B cell (primary cell): ENCODE measurements around the gene SPOCK3. TPM values are rescaled to one million over a fixed set of nuclear protein-coding genes. Genes with fewer than 3 reads are reported as not detected.

Experiments used
- ATAC-seq: fragments of 200-7000 bp; cut with Tn5 transposase; one replicate; pipeline ENCODE4 v1.10.0; 2021; ENCODE audit warnings: low read depth, mild to moderate bottlenecking, moderate number of reproducible peaks, moderate library complexity
- CTCF ChIA-PET: fragments of 350-600 bp; sonication (Branson Sonifier 250); formaldehyde crosslinking; loops from one replicate; lab custom pipeline; 2021; ENCODE audit warnings: antibody characterized with exemption, inconsistent platforms; lab: Charles Lee
- POLR2A ChIA-PET: fragments of 350-600 bp; sonication (Branson Sonifier 250); formaldehyde crosslinking; loops from one replicate; lab custom pipeline; 2021; ENCODE audit warnings: antibody characterized with exemption; lab: Charles Lee
- DNase-seq: peaks from one replicate; pipeline ENCODE4 v3.0.0; 2013
- H2AFZ ChIP-seq: 2 replicates; pipeline ENCODE4 v1.6.1; 2012; ENCODE audit warnings: mild to moderate bottlenecking, low read depth, low read length; ENCODE audit not compliant: insufficient read depth, poor library complexity, severe bottlenecking
- H3K27ac ChIP-seq, 2 donors: 1 replicate in 1 of 2; 2 replicates in 1 of 2; pipeline ENCODE4 v1.5.1; 2012 to 2013; ENCODE audit warnings: low read length in 2 of 2, mild to moderate bottlenecking in 2 of 2, moderate library complexity in 1 of 2
- H3K27me3 ChIP-seq, 4 experiments: fragments of 200-600 bp in 1 of 4; sonication (generic) in 1 of 4; replicated peaks in 1 of 4; 1 replicate in 2 of 4; 2 replicates in 2 of 4; pipeline versions ENCODE4 v1.6.1 to v1.7.0; 2013 to 2016; ENCODE audit warnings: low read length in 3 of 4, mild to moderate bottlenecking in 2 of 4, mixed read lengths in 1 of 4, moderate library complexity in 1 of 4; ENCODE audit not compliant: insufficient read depth in 4 of 4, control insufficient read depth in 3 of 4; ENCODE audit errors: control extremely low read depth in 1 of 4
- H3K36me3 ChIP-seq, 2 experiments: replicated peaks in 1 of 2; 1 replicate in 1 of 2; 2 replicates in 1 of 2; pipeline versions ENCODE4 v1.6.1 to v1.7.1; 2013; ENCODE audit warnings: low read length in 1 of 2; ENCODE audit not compliant: insufficient read depth in 2 of 2, control insufficient read depth in 1 of 2; ENCODE audit errors: control extremely low read depth in 1 of 2, extremely low read depth in 1 of 2
- H3K4me1 ChIP-seq, 2 donors: fragments of 200-600 bp in 1 of 2; sonication (generic) in 1 of 2; 1 replicate in 1 of 2; 2 replicates in 1 of 2; pipeline versions ENCODE4 v1.5.1 to v1.6.1; 2013 to 2017; ENCODE audit warnings: low read length in 2 of 2; ENCODE audit not compliant: control insufficient read depth in 2 of 2, insufficient read depth in 2 of 2
- H3K4me2 ChIP-seq: replicated peaks from 2 replicates; pipeline ENCODE3; 2012; ENCODE audit warnings: mild to moderate bottlenecking, low read depth, low read length; ENCODE audit not compliant: poor library complexity, severe bottlenecking
- H3K4me3 ChIP-seq, 5 experiments: fragments of 200-600 bp in 1 of 5; sonication (generic) in 1 of 5; 1 replicate in 3 of 5; 2 replicates in 2 of 5; pipeline versions ENCODE4 v1.5.1 to v1.7.0; 2011 to 2016; ENCODE audit warnings: low read length in 4 of 5, mild to moderate bottlenecking in 4 of 5, low read depth in 2 of 5, control low read depth in 1 of 5, moderate library complexity in 1 of 5; ENCODE audit not compliant: insufficient read depth in 1 of 5; ENCODE audit errors: control extremely low read depth in 1 of 5, extremely low read depth in 1 of 5
- H3K79me2 ChIP-seq: fragments of 200-600 bp; sonication (generic); one replicate; pipeline ENCODE4 v1.6.0; 2016; ENCODE audit warnings: low read length; ENCODE audit not compliant: control insufficient read depth, insufficient read depth
- H3K9ac ChIP-seq: fragments of 200-600 bp; sonication (generic); 2 replicates; pipeline ENCODE4 v1.6.1; 2017; ENCODE audit warnings: mild to moderate bottlenecking, low read length, moderate library complexity
- H3K9me3 ChIP-seq, 3 donors: one replicate each; pipeline versions ENCODE4 v1.6.1 to v1.7.1; 2013; ENCODE audit warnings: low read length in 2 of 3; ENCODE audit not compliant: control insufficient read depth in 2 of 3, insufficient read depth in 1 of 3; ENCODE audit errors: control extremely low read depth in 1 of 3
- H4K20me1 ChIP-seq: 2 replicates; pipeline ENCODE4 v1.6.0; 2012; ENCODE audit warnings: mild to moderate bottlenecking, low read length; ENCODE audit not compliant: insufficient read depth, control insufficient read depth, poor library complexity, severe bottlenecking
- H3K27ac Mint-ChIP-seq: one replicate; pipeline ENCODE4 v1.8.0; 2021; ENCODE audit warnings: mixed read lengths
- H3K27me3 Mint-ChIP-seq: one replicate; pipeline ENCODE4 v1.8.0; 2021; ENCODE audit warnings: mixed read lengths
- H3K4me1 Mint-ChIP-seq: one replicate; pipeline ENCODE4 v1.8.0; 2021; ENCODE audit warnings: mixed read lengths
- H3K4me3 Mint-ChIP-seq: one replicate; pipeline ENCODE4 v1.8.0; 2021; ENCODE audit warnings: mixed read lengths
- H3K9me3 Mint-ChIP-seq: one replicate; pipeline ENCODE4 v1.8.0; 2022; ENCODE audit warnings: mixed read lengths; ENCODE audit not compliant: insufficient read depth
- CTCF ChIP-seq: fragments of 200-600 bp; IDR thresholded peaks from one replicate; pipeline ENCODE4 v1.8.0; 2022; ENCODE audit warnings: antibody characterized with exemption, mild to moderate bottlenecking
- EZH2 ChIP-seq: IDR thresholded peaks from 2 replicates; pipeline ENCODE4 v1.6.1; 2012; ENCODE audit warnings: borderline replicate concordance, low read depth, mild to moderate bottlenecking, moderate library complexity, low read length; ENCODE audit not compliant: insufficient read depth, poor library complexity, severe bottlenecking
- WGBS: methylation state at CpG from one replicate; pipeline ENCODE4 v1.1.5; 2013; ENCODE audit warnings: missing lambda C conversion rate; ENCODE audit not compliant: insufficient coverage; 5-methylcytosine and 5-hydroxymethylcytosine counted together
- intact Hi-C: fragments of 100-400 bp; cut with micrococcal nuclease; formaldehyde crosslinking; loops from one replicate; pipeline ENCODE4 v1.10.0; 2022
- polyA plus RNA-seq: library from polyadenylated mRNA; depleted of rRNA; stranded (reverse); fragments of >200 nt; gene quantifications from 2 replicates; pipeline ENCODE4 v1.2.3, GENCODE V29; 2012
- total RNA-seq, 2 donors: library from RNA; stranded (reverse); fragments of 120-200 nt in 1 of 2; gene quantifications; 1 replicate in 1 of 2; 2 replicates in 1 of 2; pipeline versions ENCODE4 v1.2.3 to v1.2.4, GENCODE V29; 2013 to 2022

Gene SPOCK3
- total and polyA plus RNA-seq, 2 donors (not counting 1 experiment from before 2014, with no cell fraction given): not detected

- no peak for DNase-seq
- no peaks in the 10 kb centered on the region for H3K27me3 ChIP-seq
- no peaks in the 10 kb centered on the region for H3K9me3 Mint-ChIP-seq
- POLR2A ChIA-PET: no interaction called here
- H3K4me1 Mint-ChIP-seq: no peaks in the 10 kb centered on the region
- no peaks in the 10 kb centered on the region for H3K9me3 ChIP-seq
- no peak for TF ChIP-seq CTCF
- no peak for TF ChIP-seq EZH2
- no peaks in the 10 kb centered on the region for H3K79me2 ChIP-seq
- H3K4me2 ChIP-seq: no peak overlapping the region
- H3K4me3 ChIP-seq: no peak overlapping the region
- H3K4me3 Mint-ChIP-seq: no peak overlapping the region
- WGBS: no CpG with 5 or more reads among the region's 2 CpGs
- H3K36me3 ChIP-seq: no peaks in the 10 kb centered on the region
- ATAC-seq: no peak
- no peak overlapping the region for H3K27ac Mint-ChIP-seq
- H3K9ac ChIP-seq: no peak overlapping the region
- intact Hi-C loops: no loop called here
- no peaks in the 10 kb centered on the region for H4K20me1 ChIP-seq
- H3K27me3 Mint-ChIP-seq: no peaks in the 10 kb centered on the region
- CTCF ChIA-PET: no interaction called here
- H2AFZ ChIP-seq: no peak overlapping the region
- H3K27ac ChIP-seq: no peak overlapping the region
- no peaks in the 10 kb centered on the region for H3K4me1 ChIP-seq
These were observed 98.0 kb downstream of the SPOCK3 start for GRCh38 chr4:167136270-167136669.

- H3K9ac ChIP-seq: no peak overlapping the region
- H3K36me3 ChIP-seq: no peaks in the 10 kb centered on the region
- TF ChIP-seq CTCF: no peak
- TF ChIP-seq EZH2: no peak
- Mint-ChIP-seq H3K9me3 (no peaks in the 10 kb centered on the region), H3K27ac (no peak overlapping the region), H3K27me3 (no peaks in the 10 kb centered on the region), H3K4me3 (no peak overlapping the region), H3K4me1 (no peaks in the 10 kb centered on the region)
- 67% methylated on average over 1 of the region's 1 CpG for WGBS
- H3K4me3 ChIP-seq: no peak overlapping the region
- ChIA-PET POLR2A (no interaction called here), CTCF (no interaction called here)
- H3K9me3 ChIP-seq: no peaks in the 10 kb centered on the region
- no peaks in the 10 kb centered on the region for H3K79me2 ChIP-seq
- DNase-seq (no peak), ATAC-seq (no peak)
- H4K20me1 ChIP-seq: no peaks in the 10 kb centered on the region
- intact Hi-C loops: no loop called here
- H3K4me2 ChIP-seq: no peak overlapping the region
- no peaks in the 10 kb centered on the region for H3K4me1 ChIP-seq
- H3K27ac ChIP-seq: no peak overlapping the region
- no peaks in the 10 kb centered on the region for H3K27me3 ChIP-seq
- H2AFZ ChIP-seq: no peak overlapping the region
These were observed 105.1 kb downstream of the SPOCK3 start for GRCh38 chr4:167129146-167129545.
